ENCODE results near the gene TRPV5.

DNA sequence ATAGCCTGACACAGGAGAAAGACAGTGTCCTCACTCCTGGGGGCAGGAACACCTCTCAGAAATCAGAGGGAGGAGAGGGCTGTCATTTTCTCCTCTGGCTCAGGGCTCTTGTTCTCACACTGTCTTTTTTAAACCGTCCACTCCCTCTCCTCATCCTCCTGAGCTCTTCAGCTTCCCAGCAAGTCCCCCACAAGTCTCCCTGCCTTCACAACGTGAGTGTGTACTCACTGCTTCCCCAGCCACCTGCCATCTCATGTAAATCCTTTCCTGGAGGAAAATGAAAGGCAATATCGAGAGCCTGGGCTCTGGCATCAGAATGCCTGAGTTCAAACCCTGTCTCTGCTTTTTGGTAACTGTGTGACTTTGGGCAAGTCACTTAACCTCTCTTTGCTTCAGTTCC, 11.5 kb upstream of the TRPV5 start:
- TF ChIP-seq SMC3 (IDR thresholded peaks at IDR 0.05; ENCODE audit: low read depth, low read length) (no peak), CTCF (conservative IDR thresholded peaks at IDR 0.05; ENCODE audit: low read depth, low read length) (no peak), POLR2A (IDR thresholded peaks at IDR 0.05; ENCODE audit: low read depth, low read length) (no peak), CEBPB (IDR thresholded peaks at IDR 0.05; ENCODE audit: low read depth, low read length) (no peak), RFX5 (IDR thresholded peaks at IDR 0.05; ENCODE audit: low read depth, low read length) (no peak)
